Measurements from ENCODE around the gene TMX2. TPM values are rescaled to one million over a fixed set of nuclear protein-coding genes. Genes with fewer than 3 reads are reported as not detected.
"Not testable (repeated sequence)": the region's sequence is repeated elsewhere in the genome, so short reads cannot be mapped to it uniquely, and the experiment has no call there.

The TMX2 gene
- total and polyA plus RNA-seq, 3 experiments from 2014 or later = 89.9 to 131 (median 129) TPM

- H3K4me3 ChIP-seq (ENCODE audit: low read length); H3K27me3 Mint-ChIP-seq; H3K27ac ChIP-seq (ENCODE audit: low read depth, low read length); H3K9me3 ChIP-seq (ENCODE audit: low read length); DNase-seq; H3K9me3 Mint-ChIP-seq; H3K27ac Mint-ChIP-seq; H3K4me3 Mint-ChIP-seq; H3K36me3 ChIP-seq (ENCODE audit: insufficient read depth, low read length); CTCF ChIA-PET; POLR2A ChIA-PET; H3K27me3 ChIP-seq (ENCODE audit: insufficient read depth, low read length, poor library complexity, severe bottlenecking): not testable (repeated sequence)
- Mint-ChIP-seq H3K36me3 (peaks cover 0 to 37% (median 9%) of the 10 kb centered on the region in 3 donors), H3K4me1 (peaks cover 28 to 40% (median 31%) of the 10 kb centered on the region in 3 donors)
- peaks cover 23% of the 10 kb centered on the region for H3K4me1 ChIP-seq (ENCODE audit: insufficient read depth, low read length)
Observed at GRCh38 chr11:57716726-57717125, 4.3 kb downstream of the TMX2 start.

GRCh38 chr11:57727185-57727584 lies 14.8 kb downstream of the TMX2 start:
- Histone ChIP-seq H3K4me1 (ENCODE audit: insufficient read depth, low read length) (no peaks in the 10 kb centered on the region), H3K27me3 (ENCODE audit: insufficient read depth, low read length, poor library complexity, severe bottlenecking) (no peaks in the 10 kb centered on the region), H3K27ac (ENCODE audit: low read depth, low read length) (no peak overlapping the region), H3K4me3 (ENCODE audit: low read length) (no peak overlapping the region), H3K9me3 (ENCODE audit: low read length) (no peaks in the 10 kb centered on the region), H3K36me3 (ENCODE audit: insufficient read depth, low read length) (no peaks in the 10 kb centered on the region)
- no peak for DNase-seq
- peaks cover 0 to 27% (median 2%) of the 10 kb centered on the region in 3 donors for H3K36me3 Mint-ChIP-seq
- no peak overlapping the region for H3K4me3 Mint-ChIP-seq
- CTCF ChIA-PET = no interaction called here
- peaks cover 8 to 30% (median 25%) of the 10 kb centered on the region in 3 donors for H3K4me1 Mint-ChIP-seq
- H3K27me3 Mint-ChIP-seq = no peaks in the 10 kb centered on the region
- POLR2A ChIA-PET = no interaction called here
- no peak overlapping the region for H3K27ac Mint-ChIP-seq
- no peaks in the 10 kb centered on the region for H3K9me3 Mint-ChIP-seq

- no peak for DNase-seq
- H3K4me3 Mint-ChIP-seq = no peak overlapping the region
- H3K27ac Mint-ChIP-seq = peak overlapping the region in 6 of 8 donors; percentile 12 to 70 (median 36)
- no peaks in the 10 kb centered on the region for H3K36me3 ChIP-seq (ENCODE audit: insufficient read depth, low read length)
- no peaks in the 10 kb centered on the region for H3K4me1 ChIP-seq (ENCODE audit: insufficient read depth, low read length)
- no peaks in the 10 kb centered on the region for H3K27me3 Mint-ChIP-seq
- H3K27ac ChIP-seq (ENCODE audit: low read depth, low read length) = peak overlapping the region; percentile 12
- H3K9me3 ChIP-seq (ENCODE audit: low read length) = no peaks in the 10 kb centered on the region
- H3K9me3 Mint-ChIP-seq = no peaks in the 10 kb centered on the region
- no peak overlapping the region for H3K4me3 ChIP-seq (ENCODE audit: low read length)
- H3K36me3 Mint-ChIP-seq = peaks cover 0 to 25% (median 2%) of the 10 kb centered on the region in 3 donors
- ChIA-PET CTCF (no interaction called here), POLR2A (no interaction called here)
- H3K4me1 Mint-ChIP-seq = peaks cover 9 to 32% (median 26%) of the 10 kb centered on the region in 3 donors
- H3K27me3 ChIP-seq (ENCODE audit: insufficient read depth, low read length, poor library complexity, severe bottlenecking) = no peaks in the 10 kb centered on the region
Observed at GRCh38 chr11:57728829-57729228, 16.4 kb downstream of the TMX2 start.

GRCh38 chr11:57729479-57729878 lies 17.1 kb downstream of the TMX2 start:
- Mint-ChIP-seq H3K36me3 (peaks cover 0 to 25% (median 2%) of the 10 kb centered on the region in 3 donors), H3K9me3 (no peaks in the 10 kb centered on the region), H3K4me1 (peaks cover 9 to 32% (median 26%) of the 10 kb centered on the region in 3 donors), H3K27ac (no peak overlapping the region), H3K4me3 (no peak overlapping the region), H3K27me3 (no peaks in the 10 kb centered on the region)
- H3K27me3 ChIP-seq (ENCODE audit: insufficient read depth, low read length, poor library complexity, severe bottlenecking) = no peaks in the 10 kb centered on the region
- ChIA-PET CTCF (no interaction called here), POLR2A (no interaction called here)
- no peak overlapping the region for H3K27ac ChIP-seq (ENCODE audit: low read depth, low read length)
- no peak for DNase-seq
- H3K9me3 ChIP-seq (ENCODE audit: low read length) = no peaks in the 10 kb centered on the region
- H3K4me1 ChIP-seq (ENCODE audit: insufficient read depth, low read length) = no peaks in the 10 kb centered on the region
- no peak overlapping the region for H3K4me3 ChIP-seq (ENCODE audit: low read length)
- no peaks in the 10 kb centered on the region for H3K36me3 ChIP-seq (ENCODE audit: insufficient read depth, low read length)

GRCh38 chr11:57732661-57733060 lies 20.3 kb downstream of the TMX2 start:
- DNase-seq = no peak
- H3K27me3 ChIP-seq (ENCODE audit: insufficient read depth, low read length, poor library complexity, severe bottlenecking) = no peaks in the 10 kb centered on the region
- H3K36me3 ChIP-seq (ENCODE audit: insufficient read depth, low read length) = peaks cover 5% of the 10 kb centered on the region
- H3K4me3 ChIP-seq (ENCODE audit: low read length) = no peak overlapping the region
- POLR2A ChIA-PET = no interaction called here
- H3K4me1 ChIP-seq (ENCODE audit: insufficient read depth, low read length) = no peaks in the 10 kb centered on the region
- CTCF ChIA-PET = interaction anchor here (0.9 kb wide), 1 partner anchor 68 kb away, joined by 3 read pairs; no protein-coding TSS in a partner anchor
- H3K27ac ChIP-seq (ENCODE audit: low read depth, low read length) = no peak overlapping the region
- H3K9me3 ChIP-seq (ENCODE audit: low read length) = no peaks in the 10 kb centered on the region
- peaks cover 0 to 38% (median 5%) of the 10 kb centered on the region in 3 donors for H3K36me3 Mint-ChIP-seq
- no peaks in the 10 kb centered on the region for H3K27me3 Mint-ChIP-seq
- no peaks in the 10 kb centered on the region for H3K9me3 Mint-ChIP-seq
- H3K4me3 Mint-ChIP-seq = no peak overlapping the region
- peaks cover 6 to 35% (median 23%) of the 10 kb centered on the region in 3 donors for H3K4me1 Mint-ChIP-seq
- H3K27ac Mint-ChIP-seq = no peak overlapping the region

- POLR2A ChIA-PET = no interaction called here
- no peaks in the 10 kb centered on the region for H3K27me3 Mint-ChIP-seq
- H3K9me3 Mint-ChIP-seq = no peaks in the 10 kb centered on the region
- Histone ChIP-seq H3K9me3 (ENCODE audit: low read length) (no peaks in the 10 kb centered on the region), H3K4me1 (ENCODE audit: insufficient read depth, low read length) (peaks cover 5% of the 10 kb centered on the region), H3K27me3 (ENCODE audit: insufficient read depth, low read length, poor library complexity, severe bottlenecking) (no peaks in the 10 kb centered on the region), H3K27ac (ENCODE audit: low read depth, low read length) (no peak overlapping the region), H3K4me3 (ENCODE audit: low read length) (no peak overlapping the region), H3K36me3 (ENCODE audit: insufficient read depth, low read length) (peaks cover 11% of the 10 kb centered on the region)
- no peak for DNase-seq
- H3K4me1 Mint-ChIP-seq = peaks cover 4 to 22% (median 16%) of the 10 kb centered on the region in 3 donors
- CTCF ChIA-PET = interaction anchor here (1.4 kb wide), 1 partner anchor 65 kb away, joined by 4 read pairs; no protein-coding TSS in a partner anchor
- peaks cover 0 to 42% (median 11%) of the 10 kb centered on the region in 3 donors for H3K36me3 Mint-ChIP-seq
- H3K4me3 Mint-ChIP-seq = peak overlapping the region in 2 of 7 donors; percentile 3 to 45
- peak overlapping the region in 4 of 8 donors; percentile 10 to 77 (median 30) for H3K27ac Mint-ChIP-seq
Observed at GRCh38 chr11:57735619-57736298, 23.4 kb downstream of the TMX2 start.

- Mint-ChIP-seq H3K27me3 (peaks cover 0 to 2% of the 10 kb centered on the region in 2 donors), H3K9me3 (no peaks in the 10 kb centered on the region), H3K36me3 (peaks cover 0 to 72% (median 15%) of the 10 kb centered on the region in 3 donors), H3K27ac (peak within 1 kb of the TSS; percentile 94 to 100 (median 98)), H3K4me3 (peak within 1 kb of the TSS; percentile 92 to 100 (median 98)), H3K4me1 (peaks cover 27 to 49% (median 40%) of the 10 kb centered on the region in 3 donors)
- ChIA-PET POLR2A (interaction anchor here (0.9 to 2.4 kb wide), 7 partner anchors 14 to 784 kb away, joined by 3 to 10 read pairs (median 3); partner anchors contain the start of genes CLP1, MED19 and TMX2), CTCF (interaction anchor here (0.9 to 2.1 kb wide), 5 partner anchors 11 to 783 kb away, joined by 4 to 16 read pairs (median 5); partner anchors contain the start of genes BTBD18 and UBE2L6)
- H3K27me3 ChIP-seq (ENCODE audit: insufficient read depth, low read length, poor library complexity, severe bottlenecking) = no peaks in the 10 kb centered on the region
- H3K27ac ChIP-seq (ENCODE audit: low read depth, low read length) = peak within 1 kb of the TSS; percentile 90
- DNase-seq = peak; percentile 85 to 91 (median 89)
- H3K9me3 ChIP-seq (ENCODE audit: low read length) = no peaks in the 10 kb centered on the region
- peak within 1 kb of the TSS; percentile 93 for H3K4me3 ChIP-seq (ENCODE audit: low read length)
- H3K36me3 ChIP-seq (ENCODE audit: insufficient read depth, low read length) = peaks cover 28% of the 10 kb centered on the region
- peaks cover 26% of the 10 kb centered on the region for H3K4me1 ChIP-seq (ENCODE audit: insufficient read depth, low read length)
Observed at GRCh38 chr11:57741132-57742086, 29.0 kb downstream of the TMX2 start, which contains the start of gene SELENOH. SELENOH (plus strand) TSS chr11:57741491; CDS start chr11:57741596, 105 bp downstream.
